ENCODE results near the gene ARID2.
A peak's percentile ranks its signal among the peaks of the same experiment; 100 is the strongest.

Gene ARID2

DNA sequence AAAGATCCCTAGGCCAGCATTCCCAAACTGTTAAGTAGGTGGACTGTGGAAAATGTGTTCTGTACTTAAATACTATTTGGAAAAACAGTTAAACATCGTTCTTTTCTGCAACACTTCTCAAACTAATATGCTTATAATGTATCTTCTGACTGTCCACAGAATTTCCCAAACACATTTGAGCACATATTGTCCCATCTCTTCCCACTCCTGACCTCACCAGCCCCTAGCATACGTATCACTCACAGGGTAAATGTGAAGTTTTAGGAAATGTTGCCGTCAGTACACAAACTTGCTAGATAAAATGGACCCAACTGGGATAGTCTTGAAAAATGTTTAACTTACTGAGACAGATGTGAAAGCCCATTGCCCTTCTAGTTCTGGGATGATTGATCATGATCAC is 27.7 kb downstream of the ARID2 start:
- no peak overlapping the region for H3K4me3 ChIP-seq (ENCODE audit: low read depth, low read length)
- TF ChIP-seq, protein P1, sequence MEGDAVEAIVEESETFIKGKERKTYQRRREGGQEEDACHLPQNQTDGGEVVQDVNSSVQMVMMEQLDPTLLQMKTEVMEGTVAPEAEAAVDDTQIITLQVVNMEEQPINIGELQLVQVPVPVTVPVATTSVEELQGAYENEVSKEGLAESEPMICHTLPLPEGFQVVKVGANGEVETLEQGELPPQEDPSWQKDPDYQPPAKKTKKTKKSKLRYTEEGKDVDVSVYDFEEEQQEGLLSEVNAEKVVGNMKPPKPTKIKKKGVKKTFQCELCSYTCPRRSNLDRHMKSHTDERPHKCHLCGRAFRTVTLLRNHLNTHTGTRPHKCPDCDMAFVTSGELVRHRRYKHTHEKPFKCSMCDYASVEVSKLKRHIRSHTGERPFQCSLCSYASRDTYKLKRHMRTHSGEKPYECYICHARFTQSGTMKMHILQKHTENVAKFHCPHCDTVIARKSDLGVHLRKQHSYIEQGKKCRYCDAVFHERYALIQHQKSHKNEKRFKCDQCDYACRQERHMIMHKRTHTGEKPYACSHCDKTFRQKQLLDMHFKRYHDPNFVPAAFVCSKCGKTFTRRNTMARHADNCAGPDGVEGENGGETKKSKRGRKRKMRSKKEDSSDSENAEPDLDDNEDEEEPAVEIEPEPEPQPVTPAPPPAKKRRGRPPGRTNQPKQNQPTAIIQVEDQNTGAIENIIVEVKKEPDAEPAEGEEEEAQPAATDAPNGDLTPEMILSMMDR (IDR thresholded peaks at IDR 0.05; ENCODE audit: control insufficient read depth, extremely low read depth, insufficient read depth), result no peak
- no peak for DNase-seq (ENCODE audit: low read depth)

DNA sequence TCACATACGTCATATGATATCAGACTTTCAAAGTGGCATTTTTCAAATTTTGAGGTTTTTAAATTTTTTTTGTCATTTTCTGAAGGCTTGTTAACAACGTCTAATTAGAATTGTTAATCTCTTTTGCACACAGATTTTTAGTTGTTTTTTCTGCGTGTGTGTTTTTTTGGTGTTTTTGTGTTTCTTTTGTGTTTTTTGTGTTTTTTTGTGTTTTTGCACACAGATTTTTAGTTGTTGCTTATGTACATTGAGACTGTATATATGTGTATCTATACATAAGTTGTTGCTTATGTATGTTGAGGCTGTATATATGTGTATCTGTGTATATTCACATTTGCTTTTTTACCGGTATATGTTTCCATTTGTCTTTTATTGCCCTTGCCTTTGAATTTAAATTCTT is 30.8 kb downstream of the ARID2 start:
- no peak for DNase-seq (ENCODE audit: low read depth)
- TF ChIP-seq, protein P1 (IDR thresholded peaks at IDR 0.05; ENCODE audit: control insufficient read depth, extremely low read depth, insufficient read depth), result no peak
- H3K4me3 ChIP-seq (ENCODE audit: low read depth, low read length), result no peak overlapping the region

DNA sequence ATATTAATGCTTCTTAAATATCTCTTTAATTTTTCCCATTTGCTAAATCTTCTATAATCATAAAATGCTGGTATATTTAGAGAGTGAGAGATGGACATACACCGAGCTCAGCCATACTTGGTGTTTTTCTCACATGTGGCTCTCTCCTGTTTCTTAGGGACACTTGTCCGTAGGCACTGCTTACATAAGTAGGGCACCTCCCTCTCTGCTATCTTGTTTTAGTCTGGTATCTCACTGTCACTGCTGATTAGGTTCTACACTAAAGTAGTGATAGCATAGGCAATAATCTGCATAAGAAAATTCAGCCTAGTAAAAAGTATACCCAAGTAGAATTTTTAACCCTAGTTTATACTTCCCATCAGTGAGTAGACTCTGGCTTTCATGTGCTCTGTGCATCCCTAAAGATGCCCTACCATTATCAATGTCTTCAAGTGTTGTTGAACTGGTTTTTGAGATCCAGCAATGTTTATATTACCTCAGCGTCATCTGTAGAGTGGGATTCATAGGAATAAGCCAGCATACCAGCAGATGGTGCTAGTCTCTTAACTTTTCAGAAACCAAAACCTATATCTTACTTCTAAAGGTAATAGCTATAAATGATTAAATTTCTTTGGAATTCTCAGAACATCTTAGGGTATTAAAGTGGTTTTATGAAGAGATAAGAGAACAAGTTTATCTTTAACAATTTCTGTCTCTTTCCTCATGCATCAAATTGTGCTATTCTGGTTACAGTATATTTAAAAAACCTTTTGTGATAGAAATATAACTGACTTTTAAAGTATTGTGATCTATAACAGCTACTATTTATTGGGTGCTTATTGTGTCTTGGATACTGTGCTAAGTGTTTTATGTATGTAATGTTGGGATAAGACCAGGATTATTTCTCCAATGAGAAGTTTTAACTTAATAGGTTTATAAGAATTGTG is 32.9 kb downstream of the ARID2 start:
- TF ChIP-seq, protein P1 (IDR thresholded peaks at IDR 0.05; ENCODE audit: control insufficient read depth, extremely low read depth, insufficient read depth), result peak; percentile 67

DNA sequence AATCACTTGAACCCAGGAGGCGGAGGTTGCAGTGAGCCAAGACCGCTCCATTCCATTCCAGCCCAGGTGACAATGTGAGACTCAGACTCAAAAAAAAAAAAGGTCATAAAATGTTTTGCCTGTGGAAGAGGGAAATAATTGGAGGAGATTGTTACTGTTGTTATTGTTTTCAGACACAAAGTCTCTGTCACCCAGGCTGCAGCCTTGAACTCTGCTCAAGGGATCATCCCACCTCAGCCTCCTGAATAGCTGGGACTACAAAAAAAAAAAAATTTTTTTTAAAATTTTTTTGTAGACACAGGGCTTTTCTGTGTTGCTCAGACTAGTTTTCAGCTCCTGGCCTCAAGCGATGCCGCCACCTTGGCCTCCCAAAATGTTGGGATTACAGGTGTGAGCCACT is 33.9 kb downstream of the ARID2 start:
- TF ChIP-seq, protein P1 (IDR thresholded peaks at IDR 0.05; ENCODE audit: control insufficient read depth, extremely low read depth, insufficient read depth), result no peak
- DNase-seq (ENCODE audit: low read depth), result no peak
- H3K4me3 ChIP-seq (ENCODE audit: low read depth, low read length), result no peak overlapping the region

More for the DNA sequence above, 32.9 kb downstream of the ARID2 start:
- H3K4me3 ChIP-seq (ENCODE audit: low read depth, low read length), result no peak overlapping the region
- DNase-seq (ENCODE audit: low read depth), result peak; percentile 81

DNA sequence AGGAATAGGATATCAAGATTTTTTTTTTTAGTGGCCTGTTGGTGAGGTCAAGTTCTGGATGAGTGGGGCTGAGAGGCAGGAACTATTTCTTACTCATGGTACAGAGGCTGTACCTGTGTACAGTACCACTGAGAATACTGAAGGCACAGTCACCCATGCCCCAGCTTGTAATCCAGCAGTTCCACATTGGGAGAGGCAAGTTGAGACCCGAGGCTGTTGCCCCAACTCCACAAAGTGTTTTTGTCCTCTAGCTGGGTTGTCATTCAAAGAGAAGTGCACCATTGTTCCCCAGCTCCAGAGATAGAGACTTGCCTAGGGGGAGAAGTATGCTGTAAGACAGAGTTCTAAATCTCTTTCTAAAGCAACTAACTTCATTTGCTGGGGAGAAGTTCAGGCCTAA is 38.7 kb downstream of the ARID2 start:
- TF ChIP-seq, protein P1 (IDR thresholded peaks at IDR 0.05; ENCODE audit: control insufficient read depth, extremely low read depth, insufficient read depth), result no peak

DNA sequence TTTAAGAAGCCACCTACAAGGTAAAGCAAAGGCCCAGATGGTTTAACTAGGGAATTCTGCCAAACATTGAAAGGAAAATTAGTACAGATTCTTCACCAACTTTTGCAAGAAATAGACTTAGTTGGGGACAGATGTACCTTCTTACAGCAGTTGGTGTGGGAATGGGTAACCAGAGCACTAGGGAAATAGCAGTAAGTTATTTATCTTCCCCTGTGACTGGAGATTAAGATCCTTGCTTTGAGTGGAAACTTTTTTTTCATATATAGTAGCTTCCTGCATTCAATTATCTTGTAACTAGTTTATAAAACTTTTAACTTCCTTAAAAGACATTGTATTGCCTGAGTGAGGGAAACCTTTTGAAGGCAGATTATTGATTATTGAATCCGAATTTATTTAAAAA is 44.2 kb downstream of the ARID2 start:
- DNase-seq (ENCODE audit: low read depth), result no peak
- TF ChIP-seq, protein P1 (IDR thresholded peaks at IDR 0.05; ENCODE audit: control insufficient read depth, extremely low read depth, insufficient read depth), result no peak
- no peak overlapping the region for H3K4me3 ChIP-seq (ENCODE audit: low read depth, low read length)

More for the DNA sequence above, 38.7 kb downstream of the ARID2 start:
- no peak for DNase-seq (ENCODE audit: low read depth)
- H3K4me3 ChIP-seq (ENCODE audit: low read depth, low read length), result no peak overlapping the region
